HepG2 (cell line): Measurements from ENCODE around the gene NR2F6. TPM values are rescaled to one million over a fixed set of nuclear protein-coding genes. Genes with fewer than 3 reads are reported as not detected.
A peak's percentile ranks its signal among the peaks of the same experiment; 100 is the strongest.

Experiments
- DMAP1 ChIP-seq: IDR thresholded peaks from 2 replicates; pipeline ENCODE4 v1.6.1; 2016
- GATAD1 ChIP-seq: IDR thresholded peaks from 2 replicates; pipeline ENCODE4 v1.6.1; 2016; ENCODE audit warnings: missing genetic modification reagents, missing compliant biosample characterization
- HNRNPL ChIP-seq: fragments of 200-400 bp; formaldehyde crosslinking; IDR thresholded peaks from 2 replicates; pipeline ENCODE4 v1.6.1; 2017; ENCODE audit warnings: mild to moderate bottlenecking, low read depth, low read length
- THYN1 ChIP-seq: sonication (generic); formaldehyde crosslinking; IDR thresholded peaks from 2 replicates; pipeline ENCODE4 v1.8.1; 2023; ENCODE audit warnings: low read depth, mild to moderate bottlenecking, moderate library complexity, missing genetic modification reagents, borderline replicate concordance
- ZNF142 ChIP-seq: sonication (generic); formaldehyde crosslinking; IDR thresholded peaks from 2 replicates; pipeline ENCODE4 v1.4.0; 2020; ENCODE audit warnings: missing genetic modification reagents
- ZNF580 ChIP-seq: IDR thresholded peaks from 2 replicates; pipeline ENCODE4 v1.6.1; 2016; ENCODE audit warnings: low read depth, borderline replicate concordance
- polyA plus RNA-seq, 8 experiments: library from polyadenylated mRNA; depleted of rRNA in 3 of 8; stranded (reverse) in 7 of 8; unstranded in 1 of 8; fragments of >200 nt; fragmentation: Illumina TruSeq in 4 of 8; extraction: Trizol in 4 of 8; gene quantifications; 2 replicates each; pipeline versions ENCODE4 v1.2.1 to v1.2.3, GENCODE V29; 2011 to 2016; ENCODE audit warnings: low read depth in 4 of 8, missing spikeins in 1 of 8, mixed read lengths in 1 of 8; ENCODE audit not compliant: insufficient read depth in 1 of 8
- total RNA-seq, 5 experiments: library from RNA; depleted of rRNA; stranded (reverse); fragments of >200 nt; fragmentation: Illumina TruSeq; extraction: Trizol; gene quantifications; 2 replicates each; pipeline ENCODE4 v1.2.3, GENCODE V29; 2016; ENCODE audit warnings: low read depth in 1 of 5
- TF ChIP-seq, protein P1 (sequence below): sonication (generic); formaldehyde crosslinking; IDR thresholded peaks from 2 replicates; pipeline ENCODE4 v1.4.0; 2020; ENCODE audit warnings: mild to moderate bottlenecking, missing genetic modification reagents

NR2F6 gene
- total and polyA plus RNA-seq, 2 of the 13 experiments (the other 11 are each of a cell fraction or from before 2014, with no cell fraction given) = 30.9 to 72.4 TPM

DNA sequence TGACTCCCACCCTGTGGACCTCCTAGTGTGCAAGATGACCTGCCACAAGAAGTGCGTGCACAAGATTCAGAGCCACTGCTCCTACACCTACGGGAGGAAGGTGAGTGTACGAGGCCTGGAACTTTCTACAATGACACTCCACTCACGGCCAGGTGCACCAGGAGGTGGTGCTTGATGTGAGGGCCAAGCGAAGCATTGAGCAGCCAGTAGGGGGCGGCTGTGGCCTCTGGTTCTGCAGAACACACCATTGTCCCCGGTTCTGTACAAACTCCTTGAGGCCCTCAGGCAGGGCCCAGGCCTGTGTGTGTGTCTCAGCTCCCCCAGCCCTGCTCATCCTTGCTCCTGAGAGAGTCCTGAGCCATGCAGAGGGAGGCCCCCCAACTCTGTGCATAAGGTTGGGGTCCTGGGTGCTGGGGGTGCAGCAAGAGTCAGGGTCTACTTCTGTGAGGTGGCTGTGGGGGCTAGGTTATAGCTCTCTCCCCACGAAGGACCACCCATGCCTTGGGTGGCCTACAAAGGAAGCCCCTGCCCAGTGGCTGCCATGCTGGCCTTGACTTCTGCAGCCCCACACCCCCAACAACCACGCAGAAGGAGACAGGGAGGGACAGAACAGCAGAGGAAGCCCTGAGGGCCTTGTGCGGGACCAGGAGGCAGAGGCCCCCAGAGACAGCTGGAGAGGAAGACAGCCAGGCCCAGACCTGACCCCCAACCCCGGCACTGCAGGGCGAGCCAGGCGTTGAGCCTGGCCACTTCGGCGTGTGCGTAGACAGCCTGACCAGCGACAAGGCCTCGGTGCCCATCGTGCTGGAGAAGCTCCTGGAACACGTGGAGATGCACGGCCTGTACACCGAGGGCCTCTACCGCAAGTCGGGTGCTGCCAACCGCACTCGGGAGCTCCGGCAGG lies 40.2 kb downstream of the NR2F6 start (continued):
- TF ChIP-seq, protein P1, sequence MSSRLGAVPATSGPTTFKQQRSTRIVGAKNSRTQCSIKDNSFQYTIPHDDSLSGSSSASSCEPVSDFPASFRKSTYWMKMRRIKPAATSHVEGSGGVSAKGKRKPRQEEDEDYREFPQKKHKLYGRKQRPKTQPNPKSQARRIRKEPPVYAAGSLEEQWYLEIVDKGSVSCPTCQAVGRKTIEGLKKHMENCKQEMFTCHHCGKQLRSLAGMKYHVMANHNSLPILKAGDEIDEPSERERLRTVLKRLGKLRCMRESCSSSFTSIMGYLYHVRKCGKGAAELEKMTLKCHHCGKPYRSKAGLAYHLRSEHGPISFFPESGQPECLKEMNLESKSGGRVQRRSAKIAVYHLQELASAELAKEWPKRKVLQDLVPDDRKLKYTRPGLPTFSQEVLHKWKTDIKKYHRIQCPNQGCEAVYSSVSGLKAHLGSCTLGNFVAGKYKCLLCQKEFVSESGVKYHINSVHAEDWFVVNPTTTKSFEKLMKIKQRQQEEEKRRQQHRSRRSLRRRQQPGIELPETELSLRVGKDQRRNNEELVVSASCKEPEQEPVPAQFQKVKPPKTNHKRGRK = no peak
- TF ChIP-seq THYN1 (CRISPR knock-in tag) = no peak
- TF ChIP-seq ZNF580 = 0 out of 2 replicates have a peak, but pooled peaks have one; percentile 21
- no peak for TF ChIP-seq HNRNPL
- TF ChIP-seq GATAD1 (CRISPR knock-in tag) = 0 out of 2 replicates have a peak, but pooled peaks have one; percentile 25
- TF ChIP-seq ZNF142 (CRISPR knock-in tag) = no peak
- no peak for TF ChIP-seq DMAP1
